ENCODE results near the gene PLEKHN1. TPM values are rescaled to one million over a fixed set of nuclear protein-coding genes. Genes with fewer than 3 reads are reported as not detected.
"Not testable (repeated sequence)": the region's sequence is repeated elsewhere in the genome, so short reads cannot be mapped to it uniquely, and the experiment has no call there.

The PLEKHN1 gene
- total RNA-seq, 2 donors from 2014 or later = 0.59 TPM; not detected in 1

DNA sequence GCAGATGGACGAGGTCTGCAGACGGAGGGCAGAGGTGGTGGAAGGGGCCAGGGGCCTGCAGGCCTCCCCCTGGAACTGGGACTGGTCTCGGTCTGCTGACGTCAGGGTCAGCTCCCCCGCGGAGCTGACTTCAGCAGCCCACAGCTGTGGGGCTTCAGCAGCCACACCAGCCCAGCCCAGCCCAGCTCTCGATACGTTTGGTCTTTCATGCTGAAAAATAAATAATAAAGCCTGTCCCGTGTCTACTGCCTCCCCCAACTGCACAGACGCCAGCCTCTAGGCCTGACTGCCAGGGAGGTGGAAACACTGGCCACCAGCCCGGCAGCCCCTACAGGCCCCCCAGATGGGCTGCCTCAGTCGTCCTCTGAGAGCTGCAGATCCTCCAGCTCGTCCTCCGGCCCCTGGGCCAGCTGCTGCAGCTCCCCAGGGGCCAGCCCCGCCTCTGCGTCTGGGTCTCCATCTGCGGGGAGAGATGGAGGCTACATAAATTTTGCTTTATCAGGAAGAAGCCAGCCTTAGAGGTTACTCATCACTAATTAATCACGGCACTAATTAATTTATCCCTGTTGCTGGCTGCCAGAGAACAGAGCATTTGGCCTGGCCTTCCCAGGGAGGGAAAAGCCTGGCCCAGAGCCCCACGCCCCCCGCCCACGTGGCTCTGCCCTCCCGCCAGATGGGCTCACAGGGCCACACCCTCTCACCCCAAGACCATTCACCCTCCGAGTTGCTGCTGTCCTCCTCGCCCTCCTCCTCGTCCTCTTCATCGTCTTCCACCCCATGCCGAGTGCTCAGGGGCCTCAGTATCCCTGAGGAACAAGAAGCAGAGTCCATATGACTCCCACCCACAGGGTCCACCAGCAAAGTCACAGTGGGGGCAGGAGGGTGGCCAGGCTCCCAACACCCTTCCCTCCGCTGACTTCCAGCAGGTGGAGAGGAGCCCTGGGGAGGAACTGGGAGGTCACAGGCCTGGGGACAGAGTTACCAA lies 21.6 kb upstream of the PLEKHN1 start:
- DNase-seq (ENCODE audit: low spot score) = no peak
- H3K4me3 ChIP-seq = no peak overlapping the region
- H3K27me3 ChIP-seq = peaks cover 0 to 14% of the 10 kb centered on the region in 2 donors
- H3K36me3 ChIP-seq = peaks cover 36% of the 10 kb centered on the region
- TF ChIP-seq, protein P1, sequence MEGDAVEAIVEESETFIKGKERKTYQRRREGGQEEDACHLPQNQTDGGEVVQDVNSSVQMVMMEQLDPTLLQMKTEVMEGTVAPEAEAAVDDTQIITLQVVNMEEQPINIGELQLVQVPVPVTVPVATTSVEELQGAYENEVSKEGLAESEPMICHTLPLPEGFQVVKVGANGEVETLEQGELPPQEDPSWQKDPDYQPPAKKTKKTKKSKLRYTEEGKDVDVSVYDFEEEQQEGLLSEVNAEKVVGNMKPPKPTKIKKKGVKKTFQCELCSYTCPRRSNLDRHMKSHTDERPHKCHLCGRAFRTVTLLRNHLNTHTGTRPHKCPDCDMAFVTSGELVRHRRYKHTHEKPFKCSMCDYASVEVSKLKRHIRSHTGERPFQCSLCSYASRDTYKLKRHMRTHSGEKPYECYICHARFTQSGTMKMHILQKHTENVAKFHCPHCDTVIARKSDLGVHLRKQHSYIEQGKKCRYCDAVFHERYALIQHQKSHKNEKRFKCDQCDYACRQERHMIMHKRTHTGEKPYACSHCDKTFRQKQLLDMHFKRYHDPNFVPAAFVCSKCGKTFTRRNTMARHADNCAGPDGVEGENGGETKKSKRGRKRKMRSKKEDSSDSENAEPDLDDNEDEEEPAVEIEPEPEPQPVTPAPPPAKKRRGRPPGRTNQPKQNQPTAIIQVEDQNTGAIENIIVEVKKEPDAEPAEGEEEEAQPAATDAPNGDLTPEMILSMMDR (IDR thresholded peaks at IDR 0.05) = no peak
- H3K4me1 ChIP-seq = peaks cover 0 to 47% of the 10 kb centered on the region in 2 donors
- H3K9me3 ChIP-seq = no peaks in the 10 kb centered on the region
- peak overlapping the region; percentile 48 to 63 for H3K27ac ChIP-seq

DNA sequence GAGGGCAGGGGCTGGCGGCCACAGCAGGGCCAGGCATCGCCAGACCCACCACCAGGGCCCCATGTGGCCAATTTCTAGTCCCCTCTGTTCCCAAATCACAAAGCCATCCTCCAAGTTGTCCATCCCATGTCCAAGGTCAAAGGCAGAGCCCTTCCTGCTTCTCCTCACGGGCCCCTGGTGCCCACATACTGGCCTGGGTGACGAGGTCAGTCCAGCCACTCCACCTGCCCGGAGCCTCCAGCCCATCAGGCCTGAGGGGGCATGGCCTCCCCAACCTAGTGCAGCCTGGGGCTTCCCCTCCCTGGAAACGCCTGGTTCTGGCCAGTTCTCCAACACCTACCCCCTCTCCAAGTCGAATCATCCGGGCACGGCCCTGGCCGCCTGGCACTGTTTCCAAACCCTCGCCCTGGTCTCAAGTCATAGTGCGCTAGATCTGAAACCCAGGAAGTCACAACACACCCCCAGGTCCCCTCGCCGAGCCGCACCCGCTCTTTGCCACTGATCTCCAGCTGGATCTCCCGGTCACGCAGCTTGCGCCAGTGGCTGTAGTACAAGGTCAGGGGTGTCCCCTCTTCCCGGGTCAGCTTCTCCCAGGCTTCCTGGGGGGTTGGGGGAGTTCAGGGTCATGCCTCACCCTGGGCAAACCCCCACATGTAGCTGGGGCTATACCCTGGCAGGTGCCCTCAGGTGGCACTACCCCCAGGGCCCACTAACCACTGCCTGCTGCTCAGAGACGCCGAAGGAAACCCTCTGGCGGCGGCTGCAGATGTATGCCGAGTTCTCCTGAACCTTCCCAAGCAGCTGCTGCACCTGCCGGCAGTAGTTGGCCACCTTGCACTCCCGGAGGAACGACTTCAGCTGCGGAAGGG lies 20.4 kb upstream of the PLEKHN1 start:
- DNase-seq (ENCODE audit: low spot score) = no peak
- TF ChIP-seq, protein P1 (IDR thresholded peaks at IDR 0.05) = no peak
- Histone ChIP-seq H3K27ac (no peak overlapping the region), H3K36me3 (peaks cover 49% of the 10 kb centered on the region), H3K9me3 (no peaks in the 10 kb centered on the region), H3K27me3 (peaks cover 0 to 14% of the 10 kb centered on the region in 2 donors), H3K4me1 (peaks cover 0 to 36% of the 10 kb centered on the region in 2 donors), H3K4me3 (no peak overlapping the region)

DNA sequence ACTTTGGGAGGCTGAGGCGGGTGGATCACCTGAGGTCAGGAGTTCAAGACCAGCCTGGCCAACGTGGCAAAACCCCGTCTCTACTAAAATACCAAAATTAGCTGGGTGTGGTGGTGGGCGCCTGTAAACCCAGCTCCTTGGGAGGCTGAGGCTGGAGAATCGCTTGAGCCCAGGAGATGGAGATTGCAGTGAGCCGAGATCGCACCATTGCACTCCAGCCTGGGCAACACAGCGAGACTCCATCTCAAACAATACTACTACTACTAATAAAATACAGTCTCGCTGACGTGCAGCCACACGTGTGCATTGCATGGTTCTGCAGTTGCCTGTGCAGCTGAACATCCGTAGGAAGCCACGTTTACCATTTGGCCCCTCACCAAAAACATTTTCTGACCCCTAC lies 19.5 kb upstream of the PLEKHN1 start:
- H3K27me3 ChIP-seq = peaks cover 0 to 11% of the 10 kb centered on the region in 2 donors
- H3K36me3 ChIP-seq = peaks cover 58% of the 10 kb centered on the region
- not testable (repeated sequence) for H3K4me3 ChIP-seq; DNase-seq (ENCODE audit: low spot score); H3K27ac ChIP-seq; H3K9me3 ChIP-seq
- H3K4me1 ChIP-seq = peaks cover 0 to 28% of the 10 kb centered on the region in 2 donors

DNA sequence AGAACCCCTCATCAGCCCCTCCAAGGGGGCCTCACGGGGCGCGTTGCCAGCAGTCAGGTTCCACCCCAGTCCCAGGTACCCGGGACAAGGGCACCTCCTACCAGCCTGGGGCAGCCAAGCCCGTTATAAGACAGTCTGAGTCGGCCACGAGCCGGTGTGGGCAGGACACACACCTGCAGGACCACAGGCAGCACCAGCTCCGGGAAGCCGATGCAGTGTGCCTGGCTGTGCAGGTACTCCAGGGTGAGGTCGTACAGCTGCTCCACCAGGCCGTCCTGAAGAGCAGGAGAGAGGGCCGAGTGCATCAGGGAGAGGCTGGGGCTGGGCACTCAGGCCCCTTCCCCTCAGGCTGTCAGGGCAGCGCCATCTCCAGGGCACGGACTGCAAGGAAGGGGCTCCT lies 18.3 kb upstream of the PLEKHN1 start:
- no peaks in the 10 kb centered on the region for H3K9me3 ChIP-seq
- no peak overlapping the region for H3K27ac ChIP-seq
- H3K27me3 ChIP-seq = no peaks in the 10 kb centered on the region
- no peak overlapping the region for H3K4me3 ChIP-seq
- H3K36me3 ChIP-seq = peaks cover 70% of the 10 kb centered on the region
- H3K4me1 ChIP-seq = peaks cover 0 to 16% of the 10 kb centered on the region in 2 donors
- TF ChIP-seq, protein P1 (IDR thresholded peaks at IDR 0.05) = no peak
- no peak for DNase-seq (ENCODE audit: low spot score)

DNA sequence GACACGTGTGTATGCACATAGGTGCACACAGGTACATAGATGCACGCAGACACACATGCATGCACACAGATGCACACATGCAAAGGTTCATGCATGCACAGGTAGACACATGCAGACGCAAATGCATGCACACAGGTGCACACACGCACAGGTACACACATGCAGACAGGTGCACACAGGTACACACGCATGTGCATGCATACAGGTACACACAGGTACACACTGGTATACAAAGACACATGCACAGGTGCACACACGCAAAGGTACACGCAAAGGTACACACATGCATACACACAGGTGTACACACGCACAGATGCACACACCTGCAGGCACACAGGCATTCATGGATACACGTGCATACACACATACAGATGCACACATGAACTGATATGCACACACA lies 16.0 kb upstream of the PLEKHN1 start:
- Histone ChIP-seq H3K9me3 (no peaks in the 10 kb centered on the region), H3K4me3 (no peak overlapping the region), H3K27me3 (no peaks in the 10 kb centered on the region), H3K4me1 (no peaks in the 10 kb centered on the region), H3K36me3 (peaks cover 89% of the 10 kb centered on the region), H3K27ac (no peak overlapping the region)
- TF ChIP-seq, protein P1 (IDR thresholded peaks at IDR 0.05) = no peak
- no peak for DNase-seq (ENCODE audit: low spot score)

DNA sequence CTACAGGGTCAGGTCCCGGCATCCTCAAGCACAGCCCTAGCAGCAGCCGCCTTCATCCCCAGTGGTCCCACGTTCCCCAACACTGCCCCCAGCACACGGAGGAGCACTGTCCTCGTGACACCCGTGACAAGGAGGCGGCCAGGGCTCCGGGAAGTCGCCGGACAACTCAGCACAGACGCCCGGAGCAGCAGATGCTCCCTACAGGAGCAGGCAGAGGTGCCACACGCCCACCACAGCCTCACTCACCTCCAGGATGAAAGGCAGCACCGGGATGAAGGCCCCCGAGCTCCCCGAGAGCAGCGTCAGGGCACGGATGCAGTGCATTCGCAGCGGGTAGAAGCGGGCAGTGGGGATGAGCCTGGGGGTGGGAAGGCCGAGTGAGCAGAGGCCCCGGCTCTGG lies 15.4 kb upstream of the PLEKHN1 start:
- H3K36me3 ChIP-seq = peaks cover 88% of the 10 kb centered on the region
- TF ChIP-seq, protein P1 (IDR thresholded peaks at IDR 0.05) = no peak
- DNase-seq (ENCODE audit: low spot score) = no peak

More for the DNA sequence above, 15.4 kb upstream of the PLEKHN1 start:
- Histone ChIP-seq H3K4me1 (no peaks in the 10 kb centered on the region), H3K27me3 (no peaks in the 10 kb centered on the region), H3K9me3 (no peaks in the 10 kb centered on the region), H3K27ac (no peak overlapping the region), H3K4me3 (no peak overlapping the region)
